ENCODE results near the gene WASHC4.

WASHC4 gene, protein sequence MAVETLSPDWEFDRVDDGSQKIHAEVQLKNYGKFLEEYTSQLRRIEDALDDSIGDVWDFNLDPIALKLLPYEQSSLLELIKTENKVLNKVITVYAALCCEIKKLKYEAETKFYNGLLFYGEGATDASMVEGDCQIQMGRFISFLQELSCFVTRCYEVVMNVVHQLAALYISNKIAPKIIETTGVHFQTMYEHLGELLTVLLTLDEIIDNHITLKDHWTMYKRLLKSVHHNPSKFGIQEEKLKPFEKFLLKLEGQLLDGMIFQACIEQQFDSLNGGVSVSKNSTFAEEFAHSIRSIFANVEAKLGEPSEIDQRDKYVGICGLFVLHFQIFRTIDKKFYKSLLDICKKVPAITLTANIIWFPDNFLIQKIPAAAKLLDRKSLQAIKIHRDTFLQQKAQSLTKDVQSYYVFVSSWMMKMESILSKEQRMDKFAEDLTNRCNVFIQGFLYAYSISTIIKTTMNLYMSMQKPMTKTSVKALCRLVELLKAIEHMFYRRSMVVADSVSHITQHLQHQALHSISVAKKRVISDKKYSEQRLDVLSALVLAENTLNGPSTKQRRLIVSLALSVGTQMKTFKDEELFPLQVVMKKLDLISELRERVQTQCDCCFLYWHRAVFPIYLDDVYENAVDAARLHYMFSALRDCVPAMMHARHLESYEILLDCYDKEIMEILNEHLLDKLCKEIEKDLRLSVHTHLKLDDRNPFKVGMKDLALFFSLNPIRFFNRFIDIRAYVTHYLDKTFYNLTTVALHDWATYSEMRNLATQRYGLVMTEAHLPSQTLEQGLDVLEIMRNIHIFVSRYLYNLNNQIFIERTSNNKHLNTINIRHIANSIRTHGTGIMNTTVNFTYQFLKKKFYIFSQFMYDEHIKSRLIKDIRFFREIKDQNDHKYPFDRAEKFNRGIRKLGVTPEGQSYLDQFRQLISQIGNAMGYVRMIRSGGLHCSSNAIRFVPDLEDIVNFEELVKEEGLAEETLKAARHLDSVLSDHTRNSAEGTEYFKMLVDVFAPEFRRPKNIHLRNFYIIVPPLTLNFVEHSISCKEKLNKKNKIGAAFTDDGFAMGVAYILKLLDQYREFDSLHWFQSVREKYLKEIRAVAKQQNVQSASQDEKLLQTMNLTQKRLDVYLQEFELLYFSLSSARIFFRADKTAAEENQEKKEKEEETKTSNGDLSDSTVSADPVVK

DNA sequence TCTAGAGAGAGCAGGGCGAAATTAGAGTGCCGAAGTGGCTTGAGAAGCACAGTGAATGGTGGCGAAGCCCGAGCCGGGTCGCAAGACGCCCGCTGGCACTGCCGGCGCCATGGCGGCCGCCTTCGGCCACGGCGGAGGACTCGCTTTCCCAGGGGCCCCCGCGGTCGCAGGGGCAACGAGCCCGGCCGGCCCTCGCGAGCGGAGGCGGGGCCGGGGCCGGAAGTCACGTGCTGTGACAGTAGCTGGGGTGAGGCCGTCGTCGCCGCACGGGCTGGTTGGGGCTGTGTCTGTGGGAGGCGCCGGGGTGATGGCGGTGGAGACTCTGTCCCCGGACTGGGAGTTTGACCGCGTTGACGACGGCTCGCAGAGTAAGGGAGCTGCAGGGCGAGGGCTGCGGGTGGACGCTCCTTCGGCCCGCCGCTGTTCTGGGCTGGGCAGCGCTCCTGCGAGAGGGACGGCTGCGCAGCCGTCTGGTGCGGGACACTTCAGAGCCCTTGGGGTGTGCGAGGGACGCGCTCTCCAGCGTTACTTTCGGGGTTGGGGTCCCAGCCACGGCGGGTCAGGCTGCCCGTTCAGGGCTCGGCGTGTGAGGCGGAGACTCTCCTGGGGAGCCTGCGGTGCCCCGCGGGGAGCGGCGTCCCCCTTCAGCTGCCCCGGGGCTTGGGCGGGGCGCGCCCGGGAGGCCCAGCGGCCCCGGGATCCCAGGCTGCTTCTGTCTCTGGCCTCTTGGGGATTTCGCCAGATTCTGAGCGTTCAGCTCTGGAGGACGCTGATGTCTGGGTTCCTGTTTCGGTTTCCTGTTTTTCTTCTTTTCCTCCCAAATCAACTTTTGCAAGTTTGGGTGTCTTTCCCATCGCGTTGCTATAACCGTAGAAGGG is at the start of gene WASHC4:
TSS of gene WASHC4 (plus strand) at position 238 of the 878 bp plus-strand sequence. CDS start at position 308, 70 bp downstream.
- DNase-seq, result peak; percentile 90

DNA sequence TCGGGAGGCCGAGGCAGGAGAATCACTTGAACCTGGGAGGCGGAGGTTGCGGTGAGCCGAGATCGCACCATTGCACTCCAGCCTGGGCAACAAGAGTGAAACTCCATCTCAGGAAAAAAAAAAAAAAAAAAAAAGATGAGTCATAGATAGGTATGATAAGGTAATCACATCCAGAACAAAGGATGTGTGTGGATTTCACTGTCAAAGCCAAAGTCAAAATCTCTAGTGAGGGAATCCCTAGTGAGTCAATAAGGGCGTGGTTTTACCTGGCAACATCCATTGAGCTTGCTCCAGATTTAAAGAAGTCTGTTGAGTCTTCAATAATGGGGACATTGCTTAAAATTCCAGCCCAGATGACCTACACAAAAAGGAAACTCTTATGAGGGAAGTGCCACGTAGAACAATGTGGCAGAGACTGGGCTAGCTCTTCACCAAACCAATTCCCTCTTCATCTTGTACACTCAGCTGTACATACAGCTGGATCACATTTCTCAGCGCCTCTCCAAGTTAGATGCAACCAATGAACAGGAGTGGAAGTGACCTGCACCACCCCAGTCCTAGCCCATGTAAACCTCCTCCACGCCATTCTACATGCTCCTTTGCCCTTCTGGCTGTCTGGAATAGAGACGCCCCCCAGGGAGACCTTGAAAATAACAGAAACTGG is 46.7 kb upstream of the WASHC4 start:
- no peak for DNase-seq

DNA sequence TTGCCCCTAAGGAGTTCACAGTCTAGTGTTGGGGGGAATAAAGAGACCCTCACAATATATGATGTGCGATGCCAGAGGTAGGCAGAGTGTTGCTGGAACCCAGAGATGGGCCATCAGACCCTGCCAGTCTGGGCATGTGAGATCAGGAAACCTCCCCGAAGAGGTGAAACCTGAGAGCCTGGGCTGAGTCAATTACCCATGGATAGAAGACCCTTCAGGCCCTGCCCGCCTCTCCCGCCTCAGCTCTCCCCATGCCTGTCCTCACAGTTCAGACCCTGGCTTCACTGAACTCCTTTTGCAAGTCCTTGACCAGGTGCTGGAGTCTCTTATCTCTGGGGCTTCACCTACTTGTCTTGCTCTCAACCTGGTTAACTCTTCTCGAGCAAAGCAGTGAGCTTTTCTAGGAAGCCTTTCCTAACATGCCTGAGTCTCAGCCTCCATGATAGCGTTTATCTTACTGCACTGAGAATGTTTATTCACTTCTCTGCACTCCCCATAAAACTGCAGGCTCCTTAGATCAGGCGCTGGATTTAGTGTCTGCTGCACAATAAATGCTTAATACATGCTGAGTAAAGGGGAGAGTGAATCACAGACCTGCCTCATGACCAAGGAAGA is 42.9 kb upstream of the WASHC4 start:
- no peak for DNase-seq

DNA sequence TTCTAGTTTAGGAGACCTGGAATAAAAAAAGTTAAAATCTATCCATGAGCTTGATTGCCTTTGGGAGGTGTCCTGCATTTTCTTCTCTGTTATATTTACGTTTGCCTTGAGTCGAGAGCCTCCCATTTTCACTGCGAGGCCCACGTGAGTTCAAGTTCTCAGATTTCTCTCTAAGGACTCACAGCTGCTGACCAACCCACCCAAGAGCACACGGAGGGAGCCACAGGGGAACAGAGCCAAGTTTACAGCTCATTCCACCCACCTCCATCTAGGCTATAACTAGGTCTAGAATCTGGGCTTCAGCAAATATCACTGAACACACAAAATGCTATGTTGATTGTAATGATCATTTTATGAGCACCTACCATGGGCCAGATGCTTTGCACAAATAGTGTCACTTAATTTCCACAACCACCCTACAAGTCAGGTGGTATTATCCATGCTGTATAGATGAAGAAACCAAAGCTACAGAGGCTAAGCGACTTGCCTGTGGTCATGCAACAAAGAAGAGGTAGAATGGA is 40.0 kb upstream of the WASHC4 start:
- DNase-seq, result no peak

DNA sequence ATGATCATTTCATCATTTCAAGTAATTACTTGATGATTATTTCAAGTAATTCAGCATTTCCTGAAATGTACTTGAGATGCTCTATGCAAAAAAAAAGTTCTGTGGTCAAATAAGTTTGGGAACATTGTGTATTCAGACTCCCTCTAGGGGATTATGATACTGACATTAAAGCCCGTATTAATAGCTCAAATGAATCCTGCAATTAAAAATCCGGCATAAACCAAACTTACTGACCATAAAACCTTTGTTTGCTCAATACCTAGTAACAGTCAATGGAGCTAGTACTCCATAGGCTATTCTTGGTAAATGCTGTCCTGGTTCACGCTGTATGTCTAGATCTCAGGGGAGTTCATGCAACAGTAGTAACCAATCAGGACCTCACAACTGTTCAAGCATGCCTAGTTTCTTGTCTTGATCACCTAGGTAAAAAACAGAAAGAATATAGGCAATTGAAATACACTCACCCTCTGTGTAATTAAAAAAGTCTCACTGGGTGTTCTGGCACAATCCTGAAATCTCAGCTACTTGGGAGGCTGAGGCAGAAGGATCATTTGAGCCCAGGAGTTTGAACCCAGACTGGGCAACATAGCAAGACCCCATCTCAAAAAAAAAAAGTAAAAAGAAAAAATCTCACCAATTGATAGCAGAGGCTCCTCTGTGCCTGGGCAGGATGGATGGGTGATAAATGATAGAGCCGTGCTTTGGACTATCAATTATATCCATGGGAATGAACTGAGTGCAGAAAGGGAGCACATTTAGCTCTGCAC is 37.4 kb upstream of the WASHC4 start:
- DNase-seq, result no peak

DNA sequence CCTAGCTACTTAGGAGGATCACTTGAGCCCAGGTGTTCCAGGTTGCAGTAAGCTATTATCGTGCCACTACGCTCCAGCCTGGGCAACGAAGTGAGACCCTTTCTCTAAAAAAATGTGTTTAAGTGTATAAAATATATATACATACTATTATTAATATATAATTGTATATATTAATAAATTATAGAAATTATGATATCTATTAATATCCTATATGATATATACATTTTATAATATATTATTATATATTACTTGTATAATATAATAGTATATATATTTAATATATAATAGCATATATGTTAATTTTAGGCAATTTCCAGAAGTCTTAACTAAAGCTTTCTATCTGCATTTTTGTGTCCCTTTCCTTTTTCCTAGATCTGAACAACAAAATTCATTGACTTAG is 35.5 kb upstream of the WASHC4 start:
- no peak for DNase-seq

DNA sequence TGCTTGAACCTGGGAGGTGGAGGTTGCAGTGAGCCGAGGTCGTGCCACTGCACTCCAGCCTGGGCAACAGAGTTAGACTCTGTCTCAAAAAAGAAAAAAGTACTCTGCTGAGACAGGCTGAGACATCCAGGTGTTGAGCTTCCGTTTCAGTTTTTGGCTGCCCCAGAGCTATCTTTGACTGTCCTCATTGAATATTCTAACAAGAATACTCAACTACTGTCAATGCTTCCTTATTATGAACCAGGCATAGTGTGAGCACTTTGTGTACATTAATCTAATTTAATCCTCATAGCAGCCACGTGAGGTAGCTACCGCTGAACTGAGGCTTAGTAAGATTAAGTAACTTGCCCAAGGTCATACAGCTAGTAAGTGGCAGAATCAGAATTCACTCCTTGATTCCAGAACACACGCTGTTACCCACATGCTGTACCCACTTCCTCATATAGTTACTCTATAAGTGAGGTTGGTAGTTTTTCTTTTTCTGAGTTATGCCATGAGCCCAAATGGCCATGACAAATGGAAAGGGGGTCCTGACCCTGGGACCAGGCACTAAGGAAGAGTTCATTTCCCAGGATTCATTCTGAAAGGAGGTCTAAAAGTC is 34.5 kb upstream of the WASHC4 start:
- DNase-seq, result no peak

DNA sequence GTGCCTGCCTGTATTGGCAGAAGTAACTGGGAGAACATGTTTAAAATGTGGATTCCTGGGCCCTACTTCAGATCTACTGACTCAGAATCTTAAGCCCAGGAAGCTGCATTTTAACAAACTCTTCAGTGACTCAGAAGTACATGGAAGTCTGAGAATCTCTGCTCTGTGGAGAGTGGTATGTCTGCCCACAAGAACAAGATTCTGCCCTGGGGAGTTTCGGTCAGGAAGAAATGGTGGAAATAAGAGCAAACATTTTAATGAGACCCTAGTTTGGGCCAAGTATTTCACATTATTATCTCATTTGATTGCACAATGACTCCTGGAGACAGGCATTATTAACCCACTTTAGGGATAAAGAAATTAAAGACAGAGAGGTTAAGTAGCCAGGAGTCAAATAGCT is 31.4 kb upstream of the WASHC4 start:
- DNase-seq, result no peak

DNA sequence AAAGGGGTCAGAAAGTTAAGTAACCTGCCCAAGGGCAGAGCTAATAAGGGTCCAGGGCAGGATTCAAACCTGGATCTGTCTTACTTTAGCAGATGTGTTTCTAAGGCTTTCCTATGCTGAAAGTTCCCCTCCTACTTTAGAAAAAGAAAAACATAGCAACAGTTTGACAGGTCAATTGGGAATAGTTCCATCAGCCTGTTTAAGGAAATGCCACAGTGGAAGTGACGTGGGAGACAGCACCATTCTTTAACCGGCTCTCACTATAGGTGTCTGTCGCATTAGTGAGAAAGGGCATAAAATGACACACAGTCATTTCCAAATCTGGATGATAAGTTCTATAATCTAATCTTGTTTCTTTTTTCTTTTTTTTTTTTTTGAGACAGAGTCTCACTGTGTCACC is 30.6 kb upstream of the WASHC4 start:
- DNase-seq, result no peak

DNA sequence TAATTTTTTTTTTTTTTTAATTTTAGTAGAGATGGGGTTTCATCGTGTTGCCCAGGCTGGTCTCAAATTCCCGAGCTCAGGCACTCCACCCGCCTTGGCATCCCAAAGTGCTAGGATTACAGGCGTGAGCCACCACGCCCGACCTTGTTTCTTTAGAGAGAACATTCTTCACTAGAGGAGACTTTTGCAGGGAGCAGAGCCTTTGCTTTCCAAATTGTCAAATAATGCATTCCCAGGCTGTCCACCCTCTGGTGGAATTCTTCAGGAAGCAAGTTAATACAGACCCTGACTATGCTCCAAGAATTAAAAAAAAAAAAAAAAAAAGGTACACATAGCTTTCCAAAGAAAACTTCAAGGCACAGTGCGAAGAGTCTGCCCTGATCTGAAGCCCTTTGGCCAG is 30.1 kb upstream of the WASHC4 start:
- no peak for DNase-seq

DNA sequence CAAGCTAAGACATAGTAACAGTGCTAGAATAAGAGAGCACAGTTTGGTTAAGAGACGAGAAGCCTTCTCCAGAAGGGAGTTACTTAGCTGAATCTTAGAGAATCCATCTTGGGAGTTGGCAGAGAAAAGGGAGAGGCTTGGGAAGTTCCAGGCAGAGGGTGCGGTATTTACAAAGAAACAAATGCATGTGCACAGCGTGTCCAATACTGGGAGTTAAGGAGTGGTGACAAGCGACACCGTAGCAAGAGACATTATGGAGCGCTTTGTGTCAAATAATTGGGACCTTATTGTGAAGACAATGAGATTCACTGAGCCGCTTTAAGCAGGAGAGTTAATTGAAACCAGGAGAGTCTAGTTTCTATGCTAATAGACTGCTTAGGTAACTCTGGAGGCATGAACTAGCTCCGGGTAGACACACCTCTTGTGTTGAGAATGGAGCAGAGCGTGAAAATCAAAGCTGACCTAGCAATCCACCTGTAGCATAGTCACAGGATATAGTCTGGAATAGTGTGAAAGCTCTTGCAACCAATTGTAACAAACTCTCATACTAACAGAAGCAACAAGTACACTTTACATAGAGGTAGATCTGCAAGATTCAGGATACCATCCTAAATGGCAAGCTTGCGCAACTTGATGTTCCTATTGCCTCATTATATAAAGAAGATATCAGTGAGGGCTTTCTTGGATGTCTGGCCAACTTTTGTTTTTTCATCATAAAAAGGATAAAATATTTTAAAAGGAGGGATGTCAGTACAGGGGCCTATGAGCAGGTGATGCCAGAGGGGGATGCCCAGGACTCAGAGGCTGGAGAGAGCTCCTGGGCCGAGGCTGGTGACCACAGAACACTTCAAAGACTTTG is 28.6 kb upstream of the WASHC4 start:
- peak; percentile 24 for DNase-seq

DNA sequence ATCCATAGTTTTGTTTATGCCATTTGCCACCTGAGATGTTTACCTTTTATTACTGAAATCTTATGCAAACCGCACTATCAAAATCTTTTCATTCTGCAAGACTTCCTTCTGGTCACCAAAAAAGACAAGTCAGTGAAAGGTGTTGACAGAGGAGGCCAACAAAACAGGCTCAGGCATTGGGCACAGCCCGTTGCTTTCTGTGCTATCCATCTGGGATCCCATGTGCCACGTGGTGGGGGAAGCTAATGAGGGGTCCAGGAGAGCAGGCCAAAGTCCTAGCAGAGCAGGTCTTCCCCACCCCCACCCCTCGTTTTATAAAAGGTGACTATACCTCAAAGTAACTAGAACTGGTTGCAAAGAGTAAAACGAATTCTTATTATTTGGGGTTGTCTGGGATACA is 24.5 kb upstream of the WASHC4 start:
- no peak for DNase-seq

DNA sequence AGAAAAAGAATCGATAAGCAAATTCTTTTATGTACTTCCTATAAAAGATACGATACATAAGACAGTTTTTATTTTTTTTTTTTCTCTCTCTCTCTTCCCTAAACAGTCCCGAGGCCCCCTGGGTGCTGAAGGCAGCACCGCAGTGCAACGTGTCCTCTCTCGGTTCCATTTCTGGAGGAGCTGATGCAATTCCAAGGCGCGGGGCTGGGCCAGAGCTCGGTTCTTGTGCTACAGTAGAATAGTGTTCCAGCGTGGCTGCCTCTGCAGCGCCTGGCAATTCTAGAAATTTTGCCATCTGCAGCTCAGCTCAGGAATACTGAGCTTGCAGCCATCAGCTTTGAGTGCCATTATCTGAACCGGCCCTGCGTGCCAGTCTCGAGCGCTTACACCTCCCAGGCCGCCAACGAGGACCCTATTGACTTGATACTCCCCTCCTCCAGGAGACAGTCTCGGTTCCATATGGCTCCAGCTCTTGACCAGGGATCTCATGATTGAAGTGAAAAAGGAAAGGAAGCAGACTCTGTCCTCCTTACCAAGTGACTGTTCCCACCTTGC is 23.9 kb upstream of the WASHC4 start:
- peak; percentile 46 for DNase-seq

DNA sequence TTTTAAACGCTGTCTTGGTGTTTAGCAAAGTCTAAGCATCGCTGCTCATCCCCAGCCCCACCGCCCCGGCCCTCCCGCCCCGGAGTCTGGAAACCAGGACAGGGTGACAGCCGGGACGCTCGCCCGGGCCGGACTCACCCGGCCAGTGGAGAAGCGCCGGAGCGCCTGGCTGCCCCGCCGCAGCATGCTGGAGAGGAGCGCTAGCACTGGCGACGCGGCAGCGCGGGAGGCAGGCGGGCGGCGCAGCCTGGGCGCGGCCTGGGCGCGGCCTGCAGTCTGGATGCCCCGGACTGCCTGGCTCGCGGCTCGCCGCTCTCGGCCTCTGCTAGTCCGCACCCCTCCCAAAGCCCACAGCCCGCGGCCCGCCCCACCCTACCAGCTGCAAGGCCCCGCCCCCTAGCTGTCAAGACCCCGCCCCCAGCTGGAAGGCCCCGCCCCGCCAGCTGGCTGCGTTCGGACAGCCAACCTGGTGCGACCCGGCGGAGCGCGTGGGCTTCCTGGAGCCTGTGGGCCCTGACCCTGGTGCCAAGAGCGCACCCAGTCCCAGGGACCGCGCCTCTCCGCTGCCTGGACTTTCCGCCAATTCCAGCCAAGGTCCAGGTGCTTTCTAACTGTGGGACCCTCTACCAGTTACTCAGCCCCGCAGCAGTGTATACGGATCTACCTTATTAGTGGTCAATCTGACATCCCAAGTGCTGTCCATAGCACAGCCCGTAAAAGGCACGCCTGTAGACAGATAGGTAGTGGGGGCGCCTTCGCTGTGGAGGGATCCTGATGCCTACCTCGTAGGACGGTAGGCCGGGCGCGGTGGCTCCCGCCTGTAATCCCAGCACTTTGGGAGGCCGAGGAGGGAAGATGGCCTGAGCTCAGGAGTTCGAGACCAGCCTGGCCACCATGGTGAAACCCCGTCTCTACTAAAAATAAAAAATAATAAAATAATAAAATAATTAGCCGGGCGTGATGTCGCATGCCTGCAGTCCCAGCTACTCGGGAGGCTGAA is 23.0 kb upstream of the WASHC4 start, which contains the start of gene ALDH1L2:
TSS of gene ALDH1L2 (minus strand) at position 208 of the 1,000 bp plus-strand sequence. CDS start at position 186, 22 bp downstream.
- peak; percentile 61 for DNase-seq

DNA sequence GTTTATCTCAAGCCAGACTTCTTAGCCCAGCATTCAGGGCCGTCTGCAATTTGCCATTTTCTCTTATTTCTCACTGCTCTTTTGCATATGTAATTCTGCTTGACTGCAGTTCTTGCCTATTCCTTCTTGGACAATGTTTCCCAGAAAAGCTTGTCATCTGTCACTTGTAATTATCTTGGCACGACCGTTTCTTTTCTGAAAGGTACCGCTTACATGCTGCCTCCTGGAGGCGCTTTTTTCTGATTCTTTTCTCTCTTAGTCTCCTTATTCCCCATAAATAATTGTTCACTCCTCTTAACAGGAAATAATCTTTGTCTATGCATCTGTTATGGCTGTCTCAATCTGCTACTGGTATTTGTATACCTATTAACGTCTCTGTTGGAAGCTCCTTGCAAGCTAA is 22.0 kb upstream of the WASHC4 start:
- no peak for DNase-seq

DNA sequence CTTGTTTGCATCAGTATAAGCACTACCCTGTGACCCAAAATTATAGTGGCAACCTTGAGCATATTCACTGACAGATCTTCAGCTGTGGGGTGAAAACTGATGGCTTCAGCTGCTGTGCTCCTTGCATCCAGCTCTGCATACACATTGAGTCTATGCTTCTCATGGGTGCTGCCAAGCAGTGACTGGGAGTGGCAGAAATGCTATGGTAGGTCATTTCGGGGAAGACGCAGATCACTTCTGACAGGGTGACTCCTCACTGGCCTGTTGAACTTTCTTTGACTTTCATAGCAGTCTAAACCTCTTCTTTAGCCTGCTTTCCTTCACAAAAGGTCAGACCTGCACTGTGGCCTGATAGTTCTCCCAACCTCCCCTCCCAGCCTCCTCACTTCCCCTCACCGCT is 17.7 kb upstream of the WASHC4 start:
- DNase-seq, result no peak

DNA sequence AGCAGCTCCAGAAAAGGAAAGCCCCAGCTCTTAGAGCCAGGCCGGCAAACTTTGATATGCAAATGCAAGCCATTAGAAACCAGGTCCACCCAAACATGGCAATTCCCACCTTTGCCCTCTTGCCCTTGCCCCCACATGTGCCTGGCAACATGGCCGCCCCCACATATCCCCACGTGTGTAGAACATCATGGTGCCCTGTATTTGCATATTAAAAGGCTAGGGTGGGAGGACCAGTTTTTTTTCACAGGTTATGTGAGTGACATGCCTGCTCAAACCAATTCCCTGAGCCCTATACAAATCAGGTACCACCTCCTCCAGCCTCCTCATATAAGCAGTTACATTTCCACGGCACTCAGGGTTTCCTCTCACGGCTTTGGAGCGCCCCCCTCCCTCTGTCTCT is 17.2 kb upstream of the WASHC4 start:
- DNase-seq, result no peak

All from NCI-H2107 (cell line).